Measurements from ENCODE around the gene DDX56. TPM values are rescaled to one million over a fixed set of nuclear protein-coding genes. Genes with fewer than 3 reads are reported as not detected.

The DDX56 gene, protein sequence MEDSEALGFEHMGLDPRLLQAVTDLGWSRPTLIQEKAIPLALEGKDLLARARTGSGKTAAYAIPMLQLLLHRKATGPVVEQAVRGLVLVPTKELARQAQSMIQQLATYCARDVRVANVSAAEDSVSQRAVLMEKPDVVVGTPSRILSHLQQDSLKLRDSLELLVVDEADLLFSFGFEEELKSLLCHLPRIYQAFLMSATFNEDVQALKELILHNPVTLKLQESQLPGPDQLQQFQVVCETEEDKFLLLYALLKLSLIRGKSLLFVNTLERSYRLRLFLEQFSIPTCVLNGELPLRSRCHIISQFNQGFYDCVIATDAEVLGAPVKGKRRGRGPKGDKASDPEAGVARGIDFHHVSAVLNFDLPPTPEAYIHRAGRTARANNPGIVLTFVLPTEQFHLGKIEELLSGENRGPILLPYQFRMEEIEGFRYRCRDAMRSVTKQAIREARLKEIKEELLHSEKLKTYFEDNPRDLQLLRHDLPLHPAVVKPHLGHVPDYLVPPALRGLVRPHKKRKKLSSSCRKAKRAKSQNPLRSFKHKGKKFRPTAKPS
- 10 to 100 TPM; 52.9 to 60.6 TPM for total RNA-seq

DNA sequence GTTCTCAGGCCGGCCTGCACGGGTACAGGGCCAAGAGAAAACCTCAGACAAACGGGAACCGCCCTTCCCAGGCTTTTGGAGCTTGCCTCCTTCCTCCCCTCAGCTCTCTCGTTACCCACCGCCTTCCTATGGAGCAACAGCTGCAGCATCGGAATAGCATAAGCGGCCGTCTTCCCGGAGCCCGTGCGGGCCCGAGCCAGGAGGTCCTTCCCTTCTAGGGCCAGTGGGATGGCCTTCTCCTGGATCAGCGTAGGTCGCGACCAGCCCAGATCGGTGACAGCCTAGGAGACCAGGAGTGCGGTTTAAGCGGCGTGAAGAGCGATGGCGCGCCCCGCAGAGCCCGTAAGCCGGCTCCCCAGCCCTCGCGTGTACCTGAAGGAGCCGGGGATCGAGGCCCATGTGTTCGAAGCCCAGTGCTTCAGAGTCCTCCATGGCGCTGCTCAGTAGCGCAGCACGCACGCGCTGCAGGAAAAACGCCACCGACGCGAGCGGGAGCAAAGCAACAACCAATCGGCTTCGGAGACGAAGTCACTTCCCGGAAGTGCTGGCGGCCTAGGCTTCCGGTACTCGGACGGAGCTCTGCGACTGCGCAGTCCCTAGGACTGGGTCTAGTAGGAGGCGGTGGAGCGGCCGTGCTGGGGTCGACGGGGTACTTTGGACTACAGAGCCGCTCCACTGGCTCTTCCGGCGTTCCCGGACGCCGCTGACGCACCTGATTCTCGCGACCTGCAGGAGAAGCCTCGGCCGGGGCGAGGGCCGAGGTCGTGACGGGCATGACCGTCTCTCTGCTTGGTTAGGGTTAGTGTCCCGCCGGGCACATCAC is at the start of gene DDX56:
TSS of gene DDX56 (minus strand) at position 445 of the 823 bp plus-strand sequence. CDS start at position 432, 13 bp downstream.
- Histone ChIP-seq H3K27me3 (replicated peaks; ENCODE audit: insufficient read depth) (no peaks in the 10 kb centered on the region), H3K27ac (peak within 1 kb of the TSS; percentile 84 to 86), H3K9me3 (no peaks in the 10 kb centered on the region), H3K36me3 (peaks cover 9 to 33% of the 10 kb centered on the region in 2 donors), H3K4me3 (peak within 1 kb of the TSS; percentile 69 to 78), H3K4me1 (replicated peaks) (no peaks in the 10 kb centered on the region)
- DNase-seq (ENCODE audit: low spot score), result peak; percentile 92
- WGBS, result under 1% methylated on average over 74 of the region's 74 CpGs
- intact Hi-C loops (cut with DNase I), result no loop called here
- TF ChIP-seq CTCF (IDR thresholded peaks at IDR 0.05) (peak in 1 of 4 experiments; percentile 13), POLR2A (IDR thresholded peaks at IDR 0.05) (peak; percentile 74), POLR2AphosphoS5 (IDR thresholded peaks at IDR 0.05) (peak; percentile 100)

DNA sequence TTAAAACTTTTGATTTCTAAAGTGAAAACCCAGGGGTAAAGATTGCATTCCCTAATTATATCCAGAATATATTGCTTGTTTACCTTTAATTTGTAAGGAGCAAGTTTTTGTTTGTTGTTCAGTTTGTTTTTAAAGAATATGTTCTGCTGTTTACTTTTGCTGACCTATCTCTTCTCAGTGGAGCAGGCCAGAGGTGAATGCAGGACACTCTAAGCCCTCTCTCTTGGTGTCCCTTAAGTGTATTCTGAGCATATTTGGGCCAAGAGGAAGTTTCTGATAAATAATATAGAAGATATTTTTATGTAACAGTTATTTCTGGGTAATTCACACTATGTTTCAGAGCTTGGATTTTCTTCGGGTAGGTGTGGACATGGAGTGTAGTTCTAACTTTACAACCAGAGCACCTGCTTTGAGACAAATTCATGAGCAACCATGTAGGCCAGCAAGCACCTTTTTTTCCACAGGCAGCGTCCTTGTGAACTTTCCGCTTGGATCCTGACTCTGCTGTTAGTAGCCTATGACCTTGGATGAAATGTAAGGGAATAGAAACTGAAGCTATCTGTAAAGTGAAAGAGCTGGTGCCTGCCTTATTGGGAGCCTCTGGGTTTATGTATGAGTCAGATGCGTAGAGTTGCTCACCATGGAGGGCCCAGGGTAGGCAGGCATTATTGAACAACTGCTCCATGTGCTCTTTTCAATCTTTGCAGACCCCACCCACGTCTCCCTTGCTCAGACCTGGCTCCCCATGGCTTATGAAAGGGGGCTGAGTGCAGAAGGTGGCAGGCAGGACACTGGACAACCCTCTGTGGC is 48.8 kb upstream of the DDX56 start:
- H3K4me3 ChIP-seq, result no peak overlapping the region
- no peaks in the 10 kb centered on the region for H3K27me3 ChIP-seq (replicated peaks; ENCODE audit: insufficient read depth)
- TF ChIP-seq POLR2AphosphoS5 (IDR thresholded peaks at IDR 0.05) (no peak), POLR2A (IDR thresholded peaks at IDR 0.05) (no peak), CTCF (IDR thresholded peaks at IDR 0.05) (no peak)
- intact Hi-C loops (cut with DNase I), result no loop called here
- DNase-seq (ENCODE audit: low spot score), result no peak
- 87% methylated on average over 5 of the region's 5 CpGs for WGBS
- peaks cover 6% of the 10 kb centered on the region for H3K4me1 ChIP-seq (replicated peaks)
- H3K36me3 ChIP-seq, result no peaks in the 10 kb centered on the region
- H3K27ac ChIP-seq, result no peak overlapping the region
- no peaks in the 10 kb centered on the region for H3K9me3 ChIP-seq

DNA sequence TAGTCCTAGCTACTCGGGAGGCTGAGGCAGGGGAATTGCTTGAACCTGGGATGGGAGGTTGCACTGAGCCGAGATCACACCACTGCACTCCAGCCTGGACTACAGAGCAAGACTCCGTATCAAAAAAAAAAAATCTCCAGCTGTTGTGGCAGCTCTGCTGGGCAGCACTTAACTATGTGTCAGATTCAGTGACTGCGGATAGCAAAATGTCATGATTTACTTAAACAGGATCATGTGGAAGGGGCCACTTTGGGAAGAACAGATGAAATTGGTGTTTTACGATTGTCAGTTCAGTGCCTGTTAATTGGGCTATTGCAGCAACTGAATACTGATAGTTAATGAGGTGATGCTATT is 48.0 kb upstream of the DDX56 start:
- Histone ChIP-seq H3K9me3 (no peaks in the 10 kb centered on the region), H3K36me3 (no peaks in the 10 kb centered on the region), H3K4me3 (no peak overlapping the region), H3K27ac (no peak overlapping the region), H3K4me1 (replicated peaks) (peaks cover 6% of the 10 kb centered on the region), H3K27me3 (replicated peaks; ENCODE audit: insufficient read depth) (no peaks in the 10 kb centered on the region)
- WGBS, result 91% methylated on average over 5 of the region's 5 CpGs
- DNase-seq (ENCODE audit: low spot score), result no peak
- intact Hi-C loops (cut with DNase I), result no loop called here
- no peak for TF ChIP-seq CTCF (IDR thresholded peaks at IDR 0.05)
- TF ChIP-seq POLR2A (IDR thresholded peaks at IDR 0.05), result no peak
- TF ChIP-seq POLR2AphosphoS5 (IDR thresholded peaks at IDR 0.05), result no peak

DNA sequence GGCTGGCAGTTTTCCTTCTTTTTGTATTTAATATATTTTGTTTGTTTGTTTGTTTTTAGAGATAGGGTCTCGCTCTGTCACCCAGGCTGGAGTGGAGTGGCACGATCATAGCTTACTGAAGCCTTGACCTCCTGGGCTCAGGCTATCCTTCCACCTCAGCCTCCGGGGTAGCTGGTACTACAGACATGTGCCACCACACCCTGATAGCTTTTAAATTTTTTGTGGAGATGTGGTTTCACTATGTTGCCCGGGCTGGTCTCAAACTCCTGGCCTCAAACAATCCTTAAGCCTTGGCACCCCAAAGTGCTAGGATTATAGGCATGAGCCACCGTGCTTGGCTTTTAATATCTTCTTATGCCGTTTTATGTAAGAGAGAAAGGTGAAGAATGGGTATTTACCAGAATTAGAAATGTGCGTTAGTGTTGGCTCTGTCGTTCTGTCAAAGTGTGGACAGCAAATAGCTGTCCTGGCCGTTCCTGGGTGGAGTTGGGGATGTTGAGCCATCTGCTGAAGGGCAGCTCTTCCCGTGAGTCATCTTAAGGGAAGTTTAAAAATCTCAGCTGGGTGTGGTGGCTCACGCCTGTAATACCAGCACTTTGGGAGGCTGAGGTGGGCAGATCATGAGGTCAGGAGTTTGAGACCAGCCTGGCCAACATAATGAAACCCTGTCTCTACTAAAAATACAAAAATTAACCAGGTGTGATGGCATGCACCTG is 47.5 kb upstream of the DDX56 start:
- Histone ChIP-seq H3K27ac (no peak overlapping the region), H3K4me1 (replicated peaks) (peaks cover 6% of the 10 kb centered on the region), H3K27me3 (replicated peaks; ENCODE audit: insufficient read depth) (no peaks in the 10 kb centered on the region), H3K9me3 (no peaks in the 10 kb centered on the region), H3K36me3 (no peaks in the 10 kb centered on the region), H3K4me3 (no peak overlapping the region)
- TF ChIP-seq POLR2A (IDR thresholded peaks at IDR 0.05), result no peak
- no peak for TF ChIP-seq POLR2AphosphoS5 (IDR thresholded peaks at IDR 0.05)
- no peak for TF ChIP-seq CTCF (IDR thresholded peaks at IDR 0.05)
- 88% methylated on average over 11 of the region's 11 CpGs for WGBS
- no peak for DNase-seq (ENCODE audit: low spot score)
- intact Hi-C loops (cut with DNase I), result no loop called here

Measured in prostate gland (tissue), 2 donors.